Caco-2 (cell line): ENCODE results near the gene ADAMTSL2. TPM values are rescaled to one million over a fixed set of nuclear protein-coding genes. Genes with fewer than 3 reads are reported as not detected.

Experiments
- BruUV-seq: library from RNA; stranded (reverse); fragments of 400-500 nt; replicated peaks from 2 replicates; lab custom pipeline; 2021; lab: Mats Ljungman, UMichigan
- CTCF ChIA-PET: fragments of 300-600 bp; sonication (Branson Sonifier 250); formaldehyde crosslinking; loops from one replicate; lab custom pipeline; 2022; ENCODE audit warnings: antibody characterized with exemption; lab: Charles Lee
- POLR2A ChIA-PET: fragments of 300-600 bp; sonication (Branson Sonifier 250); formaldehyde crosslinking; loops from one replicate; lab custom pipeline; 2022; ENCODE audit warnings: antibody characterized with exemption; lab: Charles Lee
- DNase-seq, 2 experiments: peaks; one replicate each; pipeline versions ENCODE4 v3.0.0 to v3.0.0-alpha.2; 2020 to 2022
- H3K27me3 ChIP-seq: replicated peaks from 2 replicates; pipeline ENCODE4 v1.6.0; 2011; ENCODE audit warnings: low read length; ENCODE audit not compliant: control insufficient read depth, insufficient read depth
- H3K36me3 ChIP-seq: 2 replicates; pipeline ENCODE4 v1.5.1; 2011; ENCODE audit warnings: low read length; ENCODE audit not compliant: control insufficient read depth, insufficient read depth
- H3K4me1 ChIP-seq: fragments of 250-450 bp; sonication (Bioruptor Pico); 2 replicates; pipeline ENCODE4 v1.5.1; 2020; ENCODE audit warnings: mild to moderate bottlenecking
- H3K4me3 ChIP-seq: 2 replicates; pipeline ENCODE4 v1.5.1; 2011; ENCODE audit warnings: low read depth, mild to moderate bottlenecking, control low read depth, low read length
- H3K9me3 ChIP-seq: fragments of 250-450 bp; sonication (Bioruptor Pico); 2 replicates; pipeline ENCODE4 v1.5.1; 2020; ENCODE audit warnings: mild to moderate bottlenecking, moderate library complexity
- H3K27ac Mint-ChIP-seq: one replicate; pipeline ENCODE4 v1.8.0; 2022; ENCODE audit warnings: mixed read lengths; ENCODE audit not compliant: unreplicated experiment
- H3K27me3 Mint-ChIP-seq: one replicate; pipeline ENCODE4 v1.8.0; 2022; ENCODE audit warnings: mixed read lengths; ENCODE audit not compliant: insufficient read depth, unreplicated experiment
- H3K36me3 Mint-ChIP-seq: one replicate; pipeline ENCODE4 v1.8.0; 2022; ENCODE audit warnings: mild to moderate bottlenecking, mixed read lengths; ENCODE audit not compliant: insufficient read depth, unreplicated experiment
- H3K4me1 Mint-ChIP-seq: one replicate; pipeline ENCODE4 v1.8.0; 2022; ENCODE audit warnings: low read depth, mixed read lengths; ENCODE audit not compliant: unreplicated experiment
- H3K4me3 Mint-ChIP-seq: one replicate; pipeline ENCODE4 v1.8.0; 2022; ENCODE audit warnings: mild to moderate bottlenecking, moderate library complexity, mixed read lengths; ENCODE audit not compliant: unreplicated experiment
- H3K9me3 Mint-ChIP-seq: one replicate; pipeline ENCODE4 v1.8.0; 2022; ENCODE audit warnings: mixed read lengths; ENCODE audit not compliant: unreplicated experiment
- intact Hi-C: fragments of 100-400 bp; cut with micrococcal nuclease; formaldehyde crosslinking; loops from one replicate; pipeline ENCODE4 v1.10.0; 2022; ENCODE audit not compliant: unreplicated experiment
- total RNA-seq: library from RNA; stranded (reverse); gene quantifications from 2 replicates; pipeline ENCODE4 v1.2.3, GENCODE V29; 2022
- TF ChIP-seq, protein P1 (sequence below), 2 experiments: fragments of 200-600 bp in 1 of 2; IDR thresholded peaks; 1 replicate in 1 of 2; 2 replicates in 1 of 2; pipeline versions ENCODE4 v1.5.1 to v1.8.0; 2011 to 2022; ENCODE audit warnings: antibody characterized with exemption in 1 of 2, control low read depth in 1 of 2, inconsistent platforms in 1 of 2, low read depth in 1 of 2, low read length in 1 of 2, mild to moderate bottlenecking in 1 of 2, moderate library complexity in 1 of 2; ENCODE audit not compliant: insufficient read depth in 1 of 2, severe bottlenecking in 1 of 2, unreplicated experiment in 1 of 2

ADAMTSL2 gene
- total RNA-seq, 1 experiment from 2014 or later, result 0.68 TPM

DNA sequence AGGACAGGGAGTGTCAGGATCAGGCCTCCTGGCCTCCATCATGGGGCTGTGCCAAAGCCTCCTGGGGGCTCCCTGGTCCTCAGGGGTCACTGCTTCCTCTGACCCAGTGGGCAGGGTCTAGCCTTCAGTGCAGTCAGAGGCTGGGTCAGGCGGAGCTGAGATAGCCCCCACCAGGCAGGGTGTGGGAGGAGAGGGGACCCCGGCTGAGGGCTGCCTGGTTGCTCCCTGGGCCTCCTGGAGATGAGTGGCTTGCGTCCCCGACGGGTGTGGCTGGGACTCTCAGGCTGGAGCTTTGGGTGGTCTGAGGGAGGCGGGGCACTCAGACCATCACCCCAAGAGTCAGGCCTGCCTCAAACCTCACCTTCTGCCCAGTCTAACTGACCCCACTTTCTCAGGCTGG, 53.0 kb downstream of the ADAMTSL2 start:
- H3K27me3 ChIP-seq, result no peaks in the 10 kb centered on the region

DNA sequence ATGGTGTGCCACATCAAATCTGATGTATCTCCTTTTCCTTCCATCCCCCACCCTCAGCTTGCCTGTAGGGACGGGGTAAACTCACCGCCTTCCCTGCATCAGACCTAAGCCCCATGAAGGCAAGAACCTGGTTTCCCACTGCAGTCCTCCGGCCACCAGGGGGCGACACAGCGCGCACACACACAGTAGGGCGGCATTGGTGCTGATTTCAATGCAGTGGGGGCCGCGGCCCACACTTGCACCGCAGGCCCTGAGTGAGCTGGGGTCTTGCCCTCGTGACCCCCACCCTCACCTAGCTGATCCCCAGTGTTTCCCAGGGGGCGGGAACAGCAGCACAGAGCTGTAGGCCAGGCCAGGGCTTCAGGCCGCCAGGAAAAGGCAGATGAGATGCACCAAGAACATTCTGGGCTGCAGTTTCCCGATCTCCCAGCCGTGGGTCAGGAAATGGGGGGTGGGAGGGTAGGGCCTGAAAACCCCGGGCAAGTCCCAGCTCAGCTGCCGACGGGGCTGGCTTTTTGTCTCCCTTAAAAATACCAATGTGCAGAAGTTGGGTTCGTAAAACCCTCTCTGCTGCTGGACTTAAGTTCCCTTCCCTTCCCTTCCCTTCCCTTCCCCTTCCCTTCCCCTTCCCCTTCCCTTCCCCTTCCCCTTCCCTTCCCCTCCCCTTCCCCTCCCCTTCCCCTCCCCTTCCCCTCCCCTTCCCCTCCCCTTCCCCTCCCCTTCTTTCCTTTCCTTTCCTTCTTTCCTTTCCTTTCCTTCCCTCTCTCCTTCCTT, 55.1 kb downstream of the ADAMTSL2 start:
- POLR2A ChIA-PET, result no interaction called here
- TF ChIP-seq, protein P1, sequence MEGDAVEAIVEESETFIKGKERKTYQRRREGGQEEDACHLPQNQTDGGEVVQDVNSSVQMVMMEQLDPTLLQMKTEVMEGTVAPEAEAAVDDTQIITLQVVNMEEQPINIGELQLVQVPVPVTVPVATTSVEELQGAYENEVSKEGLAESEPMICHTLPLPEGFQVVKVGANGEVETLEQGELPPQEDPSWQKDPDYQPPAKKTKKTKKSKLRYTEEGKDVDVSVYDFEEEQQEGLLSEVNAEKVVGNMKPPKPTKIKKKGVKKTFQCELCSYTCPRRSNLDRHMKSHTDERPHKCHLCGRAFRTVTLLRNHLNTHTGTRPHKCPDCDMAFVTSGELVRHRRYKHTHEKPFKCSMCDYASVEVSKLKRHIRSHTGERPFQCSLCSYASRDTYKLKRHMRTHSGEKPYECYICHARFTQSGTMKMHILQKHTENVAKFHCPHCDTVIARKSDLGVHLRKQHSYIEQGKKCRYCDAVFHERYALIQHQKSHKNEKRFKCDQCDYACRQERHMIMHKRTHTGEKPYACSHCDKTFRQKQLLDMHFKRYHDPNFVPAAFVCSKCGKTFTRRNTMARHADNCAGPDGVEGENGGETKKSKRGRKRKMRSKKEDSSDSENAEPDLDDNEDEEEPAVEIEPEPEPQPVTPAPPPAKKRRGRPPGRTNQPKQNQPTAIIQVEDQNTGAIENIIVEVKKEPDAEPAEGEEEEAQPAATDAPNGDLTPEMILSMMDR (IDR thresholded peaks at IDR 0.05; ENCODE audit: insufficient read depth in 1 of 2, low read depth in 1 of 2, low read length in 1 of 2, severe bottlenecking in 1 of 2, unreplicated experiment in 1 of 2), result peak; percentile 21 to 77
- Mint-ChIP-seq H3K4me3 (no peak overlapping the region), H3K4me1 (peaks cover under 1% of the 10 kb centered on the region), H3K9me3 (peaks cover 11% of the 10 kb centered on the region), H3K36me3 (no peaks in the 10 kb centered on the region), H3K27me3 (no peaks in the 10 kb centered on the region), H3K27ac (no peak overlapping the region)
- H3K36me3 ChIP-seq, result no peaks in the 10 kb centered on the region
- no TSS peak for BruUV-seq
- H3K9me3 ChIP-seq, result peaks cover 6% of the 10 kb centered on the region; the same call in 1 of the 2 replicates
- H3K4me3 ChIP-seq, result no peak overlapping the region
- intact Hi-C loops, result no loop called here
- no peaks in the 10 kb centered on the region for H3K27me3 ChIP-seq
- CTCF ChIA-PET, result no interaction called here
- 0 out of 2 replicates have a peak, but pooled peaks cover 4% of the 10 kb centered on the region for H3K4me1 ChIP-seq
- DNase-seq, result peak in 1 of 2 experiments; percentile 45

More for the DNA sequence above, 53.0 kb downstream of the ADAMTSL2 start:
- POLR2A ChIA-PET, result no interaction called here
- Histone ChIP-seq H3K4me1 (peaks cover 10% of the 10 kb centered on the region; the same call in 1 of the 2 replicates), H3K36me3 (no peaks in the 10 kb centered on the region), H3K9me3 (peaks cover 6% of the 10 kb centered on the region; the same call in 1 of the 2 replicates), H3K4me3 (no peak overlapping the region)
- Mint-ChIP-seq H3K36me3 (no peaks in the 10 kb centered on the region), H3K27me3 (no peaks in the 10 kb centered on the region), H3K27ac (no peak overlapping the region), H3K4me3 (no peak overlapping the region), H3K9me3 (peaks cover 11% of the 10 kb centered on the region), H3K4me1 (peaks cover 7% of the 10 kb centered on the region)
- no TSS peak for BruUV-seq
- TF ChIP-seq, protein P1 (IDR thresholded peaks at IDR 0.05; ENCODE audit: insufficient read depth in 1 of 2, low read depth in 1 of 2, low read length in 1 of 2, severe bottlenecking in 1 of 2, unreplicated experiment in 1 of 2), result no peak
- no peak for DNase-seq
- CTCF ChIA-PET, result no interaction called here
- intact Hi-C loops, result no loop called here

DNA sequence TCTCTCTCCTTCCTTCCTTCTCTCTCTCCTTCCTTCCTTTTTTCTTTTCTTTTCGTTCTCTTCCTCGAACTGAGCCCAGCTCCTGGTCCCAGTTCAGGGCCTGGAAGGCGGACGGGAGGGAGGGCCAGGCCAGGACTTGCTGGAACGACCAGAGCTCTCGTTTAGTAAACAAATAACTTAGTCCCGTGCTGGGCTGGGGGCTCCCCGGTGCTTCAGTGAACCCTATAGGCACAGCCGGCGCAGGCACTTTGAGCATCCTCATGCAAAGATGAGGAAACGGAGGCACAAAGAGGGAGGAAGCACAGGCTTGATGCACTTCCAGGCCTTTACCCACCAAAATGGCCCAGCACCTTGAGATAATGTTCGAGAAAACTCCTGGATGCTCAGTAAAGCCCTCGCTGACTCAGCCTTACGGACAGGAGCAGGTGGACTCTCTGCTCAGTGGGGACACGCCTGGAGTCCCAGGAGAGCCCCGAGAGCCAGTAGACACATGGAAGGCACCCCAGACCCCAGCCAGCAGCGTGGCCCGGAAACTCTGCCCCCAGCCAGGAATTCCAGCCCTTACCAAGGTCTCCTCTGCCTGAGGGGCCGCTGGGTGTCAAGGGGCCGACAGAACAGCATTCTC, 55.8 kb downstream of the ADAMTSL2 start:
- Mint-ChIP-seq H3K4me1 (no peaks in the 10 kb centered on the region), H3K36me3 (no peaks in the 10 kb centered on the region), H3K4me3 (no peak overlapping the region), H3K27ac (no peak overlapping the region), H3K9me3 (peaks cover 11% of the 10 kb centered on the region), H3K27me3 (peaks cover under 1% of the 10 kb centered on the region)
- H3K27me3 ChIP-seq, result no peaks in the 10 kb centered on the region
- no peaks in the 10 kb centered on the region for H3K36me3 ChIP-seq
- no peak overlapping the region for H3K4me3 ChIP-seq
- TF ChIP-seq, protein P1 (IDR thresholded peaks at IDR 0.05; ENCODE audit: insufficient read depth in 1 of 2, low read depth in 1 of 2, low read length in 1 of 2, severe bottlenecking in 1 of 2, unreplicated experiment in 1 of 2), result no peak
- H3K4me1 ChIP-seq, result no peaks in the 10 kb centered on the region
- no TSS peak for BruUV-seq
- H3K9me3 ChIP-seq, result peaks cover 6% of the 10 kb centered on the region; the same call in 1 of the 2 replicates
- ChIA-PET POLR2A (no interaction called here), CTCF (no interaction called here)
- no peak for DNase-seq
- intact Hi-C loops, result no loop called here
